CD4-positive, alpha-beta T cell treated with Interleukin-6 for 4 hours (primary cell): Measurements from ENCODE around the gene TAPBP.
A peak's percentile ranks its signal among the peaks of the same experiment; 100 is the strongest.
"Not testable (repeated sequence)": the region's sequence is repeated elsewhere in the genome, so short reads cannot be mapped to it uniquely, and the experiment has no call there.

Experiments
- DNase-seq: peaks from one replicate; pipeline ENCODE4 v3.0.0-alpha.2; 2020; ENCODE audit warnings: mixed read lengths

TAPBP gene

DNA sequence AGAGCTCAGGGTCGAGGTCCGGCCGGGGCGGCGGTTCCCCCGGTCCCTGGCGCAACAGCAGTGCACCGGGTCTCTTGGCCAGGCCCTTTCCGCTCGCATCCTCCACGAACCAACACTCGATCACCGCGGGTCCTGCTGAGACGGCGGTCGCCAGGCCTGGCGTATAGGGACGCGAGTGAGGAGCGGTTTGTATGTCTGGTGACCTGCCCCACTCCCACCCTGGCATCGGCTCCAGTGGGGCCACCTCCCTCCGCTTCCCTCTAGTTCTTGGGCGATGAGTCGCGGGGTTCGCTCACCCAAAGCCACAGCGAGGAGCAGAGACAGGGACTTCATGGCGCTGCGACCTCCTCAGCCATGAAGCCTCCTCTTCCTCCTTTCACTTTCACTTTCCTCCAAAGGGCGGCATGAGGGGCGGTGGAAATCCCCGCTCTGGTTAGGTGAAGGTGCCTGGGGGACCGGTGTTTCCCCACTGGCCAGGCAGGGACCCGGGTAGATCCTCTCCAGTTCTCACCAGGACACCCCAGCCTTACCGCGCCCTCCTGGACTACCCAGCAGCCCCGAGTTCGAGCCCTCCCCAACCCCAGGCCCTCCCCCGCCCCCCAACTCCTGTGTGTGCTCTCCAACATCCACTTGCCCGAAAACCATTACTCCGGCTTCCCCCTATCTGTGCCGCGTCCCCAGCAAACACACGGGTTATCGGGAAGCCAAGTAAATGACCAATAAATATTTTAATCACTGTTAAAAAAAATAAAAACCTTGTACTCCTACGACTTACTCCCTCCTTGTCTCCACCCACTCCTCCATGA is at the start of gene TAPBP:
TSS of gene TAPBP (minus strand) at position 370 of the 806 bp plus-strand sequence. CDS start at position 333, 37 bp downstream.
- peak; percentile 76 for DNase-seq

DNA sequence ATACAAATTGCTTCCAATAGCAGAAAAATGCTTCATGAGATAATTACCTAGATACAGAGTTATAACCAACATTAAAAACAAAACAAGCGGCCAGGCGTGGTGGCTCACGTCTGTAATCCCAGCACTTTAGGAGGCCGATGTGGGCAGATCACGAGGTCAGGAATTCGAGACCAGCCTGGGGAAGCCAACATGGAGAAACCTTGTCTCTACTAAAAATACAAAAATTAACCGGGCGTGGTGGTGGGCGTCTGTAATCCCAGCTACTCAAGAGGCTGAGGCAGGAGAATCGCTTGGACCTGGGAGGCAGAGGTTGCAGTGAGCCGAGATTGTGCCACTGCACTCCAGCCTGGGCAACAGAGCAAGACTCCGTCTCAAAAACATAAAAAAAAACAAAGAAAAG is 49.6 kb upstream of the TAPBP start:
- not testable (repeated sequence) for DNase-seq

DNA sequence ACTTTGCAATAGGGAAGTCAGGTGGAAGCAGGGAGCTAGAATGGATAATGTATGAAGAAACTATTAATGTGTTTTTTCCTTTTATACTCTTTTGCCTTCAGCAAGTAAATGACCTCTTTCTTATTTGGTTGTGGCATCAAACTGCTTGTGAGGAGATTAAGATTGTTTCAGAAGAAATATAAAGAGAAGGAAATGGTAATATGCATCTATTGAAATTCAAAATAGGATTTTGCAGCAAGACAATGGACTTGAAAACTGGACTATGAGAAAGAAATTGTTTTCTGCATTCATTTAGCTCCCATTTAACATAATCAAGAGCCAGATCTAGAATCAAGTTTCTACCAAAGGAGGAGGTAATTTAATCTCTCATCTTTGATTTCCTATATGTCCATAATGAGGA is 45.5 kb upstream of the TAPBP start:
- no peak for DNase-seq

DNA sequence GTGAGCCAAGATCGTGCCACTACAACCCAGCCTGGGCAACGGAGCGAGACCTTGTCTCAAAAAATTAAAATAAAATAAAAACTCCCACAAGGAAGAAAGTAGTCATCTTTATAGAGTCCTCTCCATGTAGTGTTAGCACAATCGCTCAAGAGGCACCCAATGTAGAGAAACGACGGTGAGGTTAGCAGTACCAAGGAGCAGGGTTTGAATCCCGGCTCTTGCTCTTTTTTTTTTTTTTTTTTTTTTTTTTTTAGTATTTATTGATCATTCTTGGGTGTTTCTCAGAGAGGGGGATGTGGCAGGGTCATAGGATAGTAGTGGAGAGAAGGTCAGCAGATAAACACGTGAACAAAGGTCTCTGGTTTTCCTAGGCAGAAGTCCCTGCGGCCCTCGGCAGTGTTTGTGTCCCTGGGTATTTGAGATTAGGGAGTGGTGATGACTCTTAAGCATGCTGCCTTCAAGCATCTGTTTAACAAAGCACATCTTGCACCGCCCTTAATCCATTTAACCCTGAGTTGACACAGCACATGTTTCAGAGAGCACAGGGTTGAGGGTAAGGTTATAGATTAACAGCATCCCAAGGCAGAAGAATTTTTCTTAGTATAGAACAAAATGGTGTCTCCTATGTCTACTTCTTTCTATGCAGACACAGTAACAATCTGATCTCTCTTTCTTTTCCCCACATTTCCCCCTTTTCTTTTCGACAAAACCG is 43.4 kb upstream of the TAPBP start:
- DNase-seq: not testable (repeated sequence)

DNA sequence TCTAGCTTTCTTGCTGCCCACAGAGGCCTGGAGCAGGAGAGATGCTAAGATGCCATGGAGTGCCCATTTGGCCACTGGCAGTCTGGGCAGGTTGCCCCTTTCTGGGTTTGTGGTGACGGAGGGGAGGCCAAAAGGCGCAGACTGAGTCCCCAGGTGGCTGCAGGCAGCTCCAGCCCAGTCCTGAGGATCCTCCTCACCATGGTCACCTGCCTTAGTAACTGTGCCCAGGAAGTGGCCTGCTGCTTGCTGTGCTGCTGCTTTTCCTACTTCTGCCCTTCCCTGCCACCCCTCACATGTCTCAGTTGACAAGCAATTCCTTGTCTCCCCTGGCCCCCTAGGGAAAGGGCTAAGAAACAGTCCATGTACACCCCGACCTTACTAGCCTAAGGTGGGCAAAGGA is 42.4 kb upstream of the TAPBP start:
- no peak for DNase-seq

DNA sequence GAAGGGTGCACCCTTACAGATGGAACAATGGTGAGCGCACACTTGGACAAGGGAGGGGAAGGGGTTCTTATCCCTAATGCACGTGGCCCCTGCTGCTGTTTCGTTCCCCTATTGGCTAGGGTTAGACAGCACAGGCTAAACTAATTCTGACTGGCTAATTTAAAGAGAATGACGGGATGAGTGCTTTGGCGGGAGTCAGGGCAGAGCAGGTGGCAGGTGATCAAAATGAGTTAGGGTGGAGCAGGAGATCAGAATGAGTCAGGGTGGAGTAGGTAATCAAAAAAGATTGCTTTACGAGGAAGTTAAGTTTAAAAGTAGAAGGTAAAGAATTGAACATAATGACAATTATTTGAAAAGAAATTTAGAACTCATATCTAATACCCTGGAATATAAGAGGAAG is 42.0 kb upstream of the TAPBP start:
- not testable (repeated sequence) for DNase-seq

DNA sequence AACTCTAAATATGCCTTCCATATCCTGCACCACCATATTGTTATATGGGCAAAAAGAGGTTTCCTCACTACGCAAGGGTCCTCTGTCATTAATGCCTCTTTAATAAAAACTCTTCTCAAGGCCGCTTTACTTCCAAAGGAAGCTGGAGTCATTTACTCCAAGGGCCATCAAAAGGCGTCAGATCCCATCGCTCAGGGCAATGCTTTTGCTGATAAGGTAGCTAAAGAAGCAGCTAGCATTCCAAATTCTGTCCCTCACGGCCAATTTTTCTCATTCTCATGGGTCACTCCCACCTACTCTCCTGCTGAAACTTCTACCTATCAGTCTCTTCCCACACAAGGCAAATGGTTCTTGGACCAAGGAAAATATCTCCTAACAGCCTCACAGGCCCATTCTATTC is 33.9 kb upstream of the TAPBP start:
- no peak for DNase-seq

DNA sequence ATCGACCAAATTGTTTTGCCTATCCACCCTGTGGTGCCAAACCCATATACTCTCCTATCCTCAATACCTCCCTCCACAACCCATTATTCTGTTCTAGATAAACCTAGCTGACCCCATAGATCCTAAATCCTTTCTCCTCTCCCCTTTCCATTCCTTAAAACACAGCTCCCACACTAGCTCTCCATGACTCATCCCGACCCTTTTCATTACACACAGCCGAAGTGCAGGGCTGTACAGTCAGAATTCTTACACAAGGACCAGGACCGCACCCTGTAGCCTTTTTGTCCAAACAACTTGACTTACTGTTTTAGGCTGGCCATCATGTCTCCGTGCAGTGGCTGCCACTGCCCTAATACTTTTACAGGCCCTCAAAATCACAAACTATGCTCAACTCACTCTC is 33.1 kb upstream of the TAPBP start:
- not testable (repeated sequence) for DNase-seq

DNA sequence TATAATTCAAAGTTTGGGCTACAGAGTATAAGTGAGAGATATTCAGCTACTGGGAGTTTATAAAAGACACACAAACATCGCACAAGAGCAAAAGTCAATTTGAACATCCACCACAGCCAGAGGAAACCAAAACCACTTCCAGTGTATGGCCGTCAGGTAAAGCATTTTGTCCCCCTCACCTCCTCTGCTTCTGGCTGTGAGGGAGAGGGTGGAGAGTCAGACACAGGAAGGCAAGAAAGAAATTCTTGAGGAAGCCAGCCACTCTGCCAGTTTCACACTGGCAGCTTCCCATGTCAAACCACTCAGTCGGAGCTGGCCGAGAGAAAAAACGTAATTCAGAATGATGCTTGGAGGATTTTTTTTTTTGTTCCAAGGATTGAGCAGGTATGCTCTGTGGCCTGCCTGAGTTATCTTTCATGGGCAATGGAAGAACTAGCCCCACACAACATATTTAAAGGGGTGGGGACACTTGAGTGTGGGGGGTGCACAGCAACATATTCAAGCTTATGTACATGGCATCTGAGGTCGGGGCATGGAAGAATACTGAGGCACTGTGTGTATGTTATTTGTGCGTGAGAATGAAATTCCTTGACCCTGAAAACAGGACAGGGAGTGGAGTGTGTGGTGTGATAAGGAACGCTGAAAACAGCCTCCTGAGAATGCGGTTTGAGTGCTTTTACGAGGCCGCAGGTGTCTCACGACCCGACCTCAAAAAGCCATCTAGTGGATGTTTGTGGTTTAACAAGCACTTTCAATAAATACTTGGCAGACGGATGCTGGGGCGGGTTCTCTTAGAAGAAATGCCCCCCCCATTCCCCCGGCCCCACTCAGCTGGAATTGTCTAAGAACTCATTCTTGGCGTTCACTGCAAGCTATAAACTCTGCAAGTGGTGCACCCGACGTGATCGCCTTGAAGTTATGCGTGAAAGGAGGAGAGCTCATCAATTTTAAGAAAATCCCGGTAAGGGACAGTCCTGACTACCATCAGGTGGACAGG is 31.1 kb upstream of the TAPBP start:
- peak; percentile 76 for DNase-seq

DNA sequence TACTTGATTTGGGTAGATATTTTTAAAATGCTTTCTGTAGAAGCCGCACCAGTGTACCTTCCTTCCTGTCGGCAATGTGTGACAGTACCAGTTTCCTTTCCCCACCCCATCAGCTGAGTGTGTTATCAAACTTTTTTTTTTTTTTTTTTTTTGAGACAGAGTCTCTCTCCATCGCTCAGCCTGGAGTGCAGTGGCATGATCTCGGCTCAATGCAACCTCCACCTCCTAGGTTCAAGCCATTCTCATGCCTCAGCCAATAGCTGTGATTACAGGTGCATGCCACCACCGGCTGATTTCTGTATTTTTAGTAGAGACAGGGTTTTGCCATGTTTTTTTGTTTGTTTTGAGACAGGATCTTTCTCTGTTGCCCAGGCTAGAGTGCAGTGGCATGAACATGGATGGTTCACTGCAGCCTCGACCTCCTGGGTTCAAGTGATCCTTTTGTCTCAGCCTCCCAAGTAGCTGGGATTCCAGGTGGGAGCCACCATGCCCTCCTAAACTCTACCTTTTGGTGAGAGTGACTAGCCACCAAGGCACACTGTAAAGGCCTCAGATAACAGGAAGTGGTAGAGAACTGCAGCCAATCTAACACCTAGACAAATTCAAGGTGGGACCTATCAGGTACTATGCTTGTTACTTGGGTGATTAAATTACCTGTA is 30.2 kb upstream of the TAPBP start:
- peak; percentile 76 for DNase-seq

DNA sequence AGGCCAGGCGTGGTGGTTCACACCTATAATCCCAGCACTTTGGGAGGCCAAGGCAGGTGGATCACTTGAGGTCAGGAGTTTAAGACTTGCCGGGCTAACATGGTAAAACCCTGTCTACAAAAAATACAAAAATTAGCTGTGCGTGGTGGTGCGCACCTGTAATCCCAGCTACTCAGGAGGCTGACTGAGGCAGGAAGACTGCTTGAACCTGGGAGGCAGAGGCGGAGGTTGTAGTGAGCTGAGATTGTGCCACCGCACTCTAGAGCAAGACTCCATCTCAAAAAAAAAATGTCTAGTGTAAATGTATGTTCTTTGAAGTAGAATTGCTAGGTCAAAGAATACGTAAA is 29.7 kb upstream of the TAPBP start:
- not testable (repeated sequence) for DNase-seq

DNA sequence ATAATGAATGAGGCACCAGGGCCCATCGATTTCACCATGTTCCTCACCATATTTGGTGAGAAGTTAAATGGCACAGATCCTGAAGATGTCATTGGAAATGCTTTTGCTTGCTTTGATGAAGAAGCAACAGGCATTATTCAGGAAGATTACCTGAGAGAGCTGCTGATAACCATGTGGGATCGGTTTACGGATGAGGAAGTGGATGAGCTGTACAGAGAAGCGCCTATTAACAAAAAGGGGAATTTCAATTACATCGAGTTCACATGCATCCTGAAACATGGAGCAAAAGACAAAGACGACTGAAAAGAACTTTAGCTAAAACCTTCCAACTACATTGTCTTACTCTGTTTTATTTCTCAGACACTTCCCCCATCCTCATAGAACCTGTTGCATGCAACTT is 25.3 kb upstream of the TAPBP start:
- DNase-seq: no peak

DNA sequence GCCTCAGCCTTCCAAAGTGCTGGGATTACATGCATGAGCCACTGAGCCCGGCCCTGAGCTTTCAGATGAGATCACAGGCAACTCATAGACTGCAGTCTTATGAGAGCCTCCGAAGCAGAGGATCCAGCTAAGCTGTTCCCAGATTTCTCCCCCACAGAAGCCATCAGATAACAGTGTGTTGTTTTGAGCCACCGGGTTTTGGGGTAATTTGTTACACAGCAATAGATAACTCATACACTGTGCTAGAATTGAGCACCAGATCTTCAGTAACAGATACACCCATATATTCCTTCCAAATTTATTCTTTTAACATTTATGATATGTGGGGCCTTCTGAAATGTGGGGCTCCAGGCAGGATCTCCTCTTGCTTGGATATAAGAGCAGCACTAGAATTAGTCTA is 22.6 kb upstream of the TAPBP start:
- no peak for DNase-seq

DNA sequence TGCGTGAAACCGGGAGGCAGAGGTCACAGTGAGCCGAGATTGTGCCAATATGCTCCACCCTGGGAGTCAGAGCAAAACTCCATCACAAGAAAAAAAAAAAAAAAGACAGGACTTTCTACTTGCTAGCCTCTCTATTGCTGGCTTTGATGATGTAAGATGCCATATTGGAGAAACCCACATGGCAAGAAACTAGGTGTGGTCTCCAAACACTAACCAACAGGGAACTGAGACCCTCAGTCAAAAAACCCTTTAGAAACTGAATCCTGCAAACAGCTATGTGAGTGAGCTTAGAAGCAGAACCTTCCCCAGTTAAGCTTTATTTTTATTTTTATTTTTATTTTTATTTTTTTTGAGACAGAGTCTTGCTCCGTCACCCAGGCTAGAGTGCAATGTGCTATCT is 22.0 kb upstream of the TAPBP start:
- no peak for DNase-seq

DNA sequence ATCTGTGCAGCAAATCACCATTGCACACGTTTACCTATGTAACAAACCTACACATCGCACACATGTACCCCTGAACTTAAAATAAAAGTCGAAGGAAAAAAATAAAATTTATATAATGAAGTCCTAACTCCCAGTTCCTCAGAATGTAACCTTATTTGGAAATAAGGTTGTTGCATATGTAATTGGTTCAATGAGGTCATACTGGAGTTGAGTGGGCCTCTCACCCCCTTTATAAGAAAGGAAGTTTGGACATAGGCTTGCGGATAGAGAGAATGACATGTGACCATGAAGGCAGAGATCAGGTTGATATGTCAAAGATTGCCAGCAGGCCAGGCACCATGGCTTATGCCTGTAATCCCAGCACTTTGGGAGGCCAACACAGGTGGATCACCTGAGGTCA is 19.8 kb upstream of the TAPBP start:
- no peak for DNase-seq

DNA sequence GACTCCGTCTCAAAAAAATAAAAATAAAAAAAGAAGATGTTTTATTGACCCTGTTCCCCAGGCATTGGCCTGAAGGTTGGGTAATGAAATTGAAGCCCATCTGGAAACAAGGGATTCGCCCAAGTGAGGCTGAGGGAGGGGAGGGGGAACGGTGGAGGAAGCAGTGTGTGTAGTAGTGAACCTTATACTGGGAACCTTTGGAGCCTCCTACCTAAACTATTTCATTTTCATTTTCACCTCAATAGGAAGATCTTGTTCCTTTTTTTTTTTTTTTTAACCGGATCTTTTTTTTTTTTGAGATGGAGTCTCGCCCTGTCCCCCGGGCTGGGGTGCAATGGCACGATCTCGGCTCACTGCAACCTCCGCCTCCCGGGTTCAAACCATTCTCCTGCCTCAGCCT is 16.9 kb upstream of the TAPBP start:
- DNase-seq: no peak

DNA sequence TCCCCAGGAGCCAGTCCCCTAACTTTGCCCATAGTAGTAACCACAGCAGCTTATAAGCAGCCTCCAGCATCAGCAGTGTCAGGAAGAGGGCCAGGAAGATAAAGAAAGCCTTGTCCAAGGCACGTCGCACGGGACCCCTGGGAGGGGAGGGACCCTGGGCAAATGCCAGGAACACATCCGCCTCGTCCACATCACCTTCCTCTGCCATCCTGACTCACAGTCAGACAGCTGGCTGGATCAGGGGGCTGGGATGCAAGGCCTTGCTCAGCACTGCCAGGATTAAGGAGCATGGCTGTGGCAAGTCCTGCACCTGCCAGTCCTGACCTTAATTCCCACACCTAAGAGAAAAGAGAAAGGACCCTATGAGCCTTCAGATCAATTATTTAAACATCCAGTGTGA is 15.2 kb upstream of the TAPBP start:
- DNase-seq: no peak

DNA sequence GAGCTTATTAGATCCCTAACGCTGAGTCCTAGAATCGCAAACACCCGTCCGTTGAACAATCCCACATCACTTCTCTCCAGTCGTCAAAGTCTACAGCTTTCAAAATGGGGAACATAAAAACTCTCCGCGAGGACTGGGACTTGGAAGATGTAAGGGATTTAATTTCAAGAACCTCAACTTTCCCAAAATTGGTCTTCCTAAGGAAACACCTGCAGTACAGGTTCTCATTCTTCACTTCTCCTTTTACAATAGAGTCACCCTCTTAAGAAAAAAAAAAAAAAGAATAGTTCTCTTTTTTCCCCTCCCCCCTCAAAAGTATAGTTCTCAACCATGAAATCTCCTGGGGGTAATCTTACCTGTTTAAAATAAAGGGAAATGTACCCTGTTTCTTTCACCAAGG is 10.2 kb upstream of the TAPBP start:
- no peak for DNase-seq

DNA sequence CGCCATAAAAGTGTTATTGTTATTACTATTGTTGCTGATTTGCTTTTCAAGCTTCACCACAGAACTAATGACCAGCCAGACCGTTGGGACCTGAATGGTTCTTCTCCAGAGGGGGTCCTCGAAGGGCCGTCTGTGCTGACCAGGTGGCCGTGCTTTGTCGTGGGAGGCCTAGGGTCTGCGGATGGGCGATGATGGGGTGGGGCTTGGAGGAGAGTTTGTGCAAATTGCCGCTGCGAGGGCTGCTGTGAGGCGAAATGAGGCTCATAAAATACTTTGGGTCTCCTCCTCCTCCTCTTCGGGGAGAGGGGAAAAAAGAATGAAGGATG is 9.7 kb upstream of the TAPBP start:
- DNase-seq: no peak

DNA sequence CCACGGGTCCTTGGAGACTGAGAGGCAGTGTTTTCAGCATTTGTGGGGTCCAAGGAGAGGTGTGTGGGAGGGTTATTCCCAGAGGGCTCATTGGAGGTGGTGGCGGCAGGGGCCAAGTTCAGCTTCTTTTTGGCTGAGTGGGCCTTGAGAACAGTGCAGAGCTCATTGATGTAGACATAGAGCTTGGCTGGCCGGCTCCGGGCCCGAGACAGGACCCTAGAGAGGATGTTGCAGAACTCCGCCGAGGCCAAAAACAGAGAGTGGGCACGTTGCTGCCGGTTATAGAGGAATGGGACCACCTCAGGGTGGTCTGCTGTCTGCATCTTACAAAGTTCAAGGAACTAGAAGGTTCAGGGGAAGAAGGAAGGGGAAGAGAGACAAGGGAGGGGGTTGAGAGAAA is 7.3 kb upstream of the TAPBP start:
- DNase-seq: no peak

DNA sequence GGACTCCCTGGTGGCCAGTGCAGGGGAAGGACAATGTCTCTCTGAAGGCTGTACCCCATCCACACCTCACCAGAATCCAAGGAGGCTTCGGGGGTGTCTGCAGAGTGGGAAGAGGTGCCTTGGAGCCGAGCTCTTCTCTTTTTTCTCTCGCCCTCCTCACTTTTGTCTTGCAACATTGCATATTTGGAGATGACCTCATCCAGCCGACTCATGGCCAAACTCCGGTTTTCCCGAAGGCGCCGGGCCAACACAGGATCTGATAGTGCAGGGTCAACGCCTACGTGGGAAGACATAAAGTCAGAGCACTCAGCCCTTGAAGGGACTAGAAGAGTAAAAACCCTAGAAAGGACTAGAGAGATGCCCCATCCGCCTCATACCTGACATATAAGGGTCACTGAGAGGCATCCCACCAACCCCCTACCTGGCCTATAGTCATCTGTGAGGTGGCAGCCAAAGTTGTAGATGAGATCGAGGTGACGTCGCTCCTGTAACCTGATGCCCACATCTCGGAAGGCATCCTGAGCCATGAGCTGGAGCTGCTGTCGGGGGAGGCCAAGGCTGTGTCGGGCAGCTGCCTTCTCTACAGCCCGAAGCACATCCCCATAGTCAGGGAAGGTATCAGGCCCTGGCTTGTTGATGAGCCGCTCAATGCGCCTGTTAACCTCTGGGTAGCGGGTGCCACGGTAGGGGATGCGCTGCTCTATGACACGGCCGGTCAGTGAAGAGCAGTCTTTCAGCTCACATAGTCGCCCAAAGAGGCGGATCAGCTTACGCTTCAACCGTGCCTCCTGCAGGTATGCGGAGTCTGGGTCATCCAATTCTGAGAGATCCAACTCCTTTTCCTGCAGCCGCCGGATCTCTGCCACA is 6.7 kb upstream of the TAPBP start:
- no peak for DNase-seq

DNA sequence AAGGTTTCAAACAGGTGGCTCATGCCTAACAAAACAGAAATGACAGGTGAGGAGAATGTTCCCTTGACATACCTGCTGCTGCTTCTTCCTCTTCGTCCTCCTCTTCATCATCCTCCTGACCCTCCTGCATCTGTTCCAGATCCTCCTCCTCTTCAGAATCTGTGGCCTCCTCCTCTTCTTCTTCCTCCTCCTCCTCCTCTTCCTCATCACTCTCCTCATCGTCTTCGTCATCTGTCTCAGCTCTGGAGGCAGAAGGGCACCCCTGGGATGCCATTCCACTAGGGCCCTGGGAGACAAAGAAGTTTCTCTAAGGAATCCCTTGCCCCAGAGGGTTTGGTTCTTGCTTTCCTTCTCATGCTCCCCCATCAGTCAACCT is 6.0 kb upstream of the TAPBP start:
- DNase-seq: no peak
